ENCODE data around the gene PHF21A.

DNA sequence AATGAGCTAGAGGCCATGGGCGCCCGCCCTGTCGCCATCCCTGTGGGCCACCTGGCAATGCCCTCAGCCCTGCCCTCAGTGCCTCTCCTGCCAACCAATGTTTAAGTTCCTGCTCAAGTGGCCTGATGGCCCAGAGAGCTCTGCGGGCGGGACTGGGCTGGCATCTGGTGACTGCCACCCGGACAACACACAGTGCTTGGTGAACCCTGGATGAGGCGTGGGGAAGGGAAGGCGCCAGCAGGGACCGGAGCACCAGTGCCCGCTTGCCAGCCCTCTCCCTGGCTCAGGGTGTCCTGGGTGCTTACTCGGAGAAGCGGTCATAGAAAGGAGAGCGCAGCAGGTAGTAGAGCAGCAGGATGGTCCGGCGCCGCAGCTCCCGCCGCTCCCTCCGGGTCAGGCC lies 207.7 kb downstream of the PHF21A start:
- TF ChIP-seq EZH2phosphoT487 (conservative IDR thresholded peaks at IDR 0.05; ENCODE audit: low read length) = no peak
- TF ChIP-seq, protein P1, sequence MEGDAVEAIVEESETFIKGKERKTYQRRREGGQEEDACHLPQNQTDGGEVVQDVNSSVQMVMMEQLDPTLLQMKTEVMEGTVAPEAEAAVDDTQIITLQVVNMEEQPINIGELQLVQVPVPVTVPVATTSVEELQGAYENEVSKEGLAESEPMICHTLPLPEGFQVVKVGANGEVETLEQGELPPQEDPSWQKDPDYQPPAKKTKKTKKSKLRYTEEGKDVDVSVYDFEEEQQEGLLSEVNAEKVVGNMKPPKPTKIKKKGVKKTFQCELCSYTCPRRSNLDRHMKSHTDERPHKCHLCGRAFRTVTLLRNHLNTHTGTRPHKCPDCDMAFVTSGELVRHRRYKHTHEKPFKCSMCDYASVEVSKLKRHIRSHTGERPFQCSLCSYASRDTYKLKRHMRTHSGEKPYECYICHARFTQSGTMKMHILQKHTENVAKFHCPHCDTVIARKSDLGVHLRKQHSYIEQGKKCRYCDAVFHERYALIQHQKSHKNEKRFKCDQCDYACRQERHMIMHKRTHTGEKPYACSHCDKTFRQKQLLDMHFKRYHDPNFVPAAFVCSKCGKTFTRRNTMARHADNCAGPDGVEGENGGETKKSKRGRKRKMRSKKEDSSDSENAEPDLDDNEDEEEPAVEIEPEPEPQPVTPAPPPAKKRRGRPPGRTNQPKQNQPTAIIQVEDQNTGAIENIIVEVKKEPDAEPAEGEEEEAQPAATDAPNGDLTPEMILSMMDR (IDR thresholded peaks at IDR 0.05; ENCODE audit: insufficient read depth, low read length, poor library complexity, severe bottlenecking) = no peak
